ENCODE results near the gene TSHZ2.

DNA sequence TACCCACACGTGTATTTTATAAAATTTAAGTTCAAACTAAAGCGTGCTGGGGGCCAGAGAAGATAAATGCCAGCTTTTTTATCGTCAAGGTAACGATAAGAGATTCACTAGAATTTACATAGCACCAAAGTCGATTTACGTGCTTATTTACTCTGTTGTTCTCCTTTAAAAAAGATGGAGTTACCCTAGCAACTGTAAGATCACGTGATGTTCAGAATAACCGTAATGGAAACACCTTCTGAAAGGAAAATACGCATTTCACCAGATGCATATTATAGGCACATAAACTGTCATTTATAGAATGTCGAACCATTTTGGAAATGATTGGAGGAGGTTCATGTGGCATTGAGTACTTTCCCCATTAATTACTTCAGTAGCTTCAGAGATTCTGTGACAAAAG, 207.6 kb downstream of the TSHZ2 start:
- TF ChIP-seq POLR2AphosphoS5 (IDR thresholded peaks at IDR 0.05; ENCODE audit: control insufficient read depth, insufficient read depth, low read depth, low read length) (no peak), TOE1 (IDR thresholded peaks at IDR 0.05; ENCODE audit: borderline replicate concordance) (no peak), TOE1 (CRISPR knock-in tag; IDR thresholded peaks at IDR 0.05; ENCODE audit: borderline replicate concordance, low read depth) (no peak), POLR2A (conservative IDR thresholded peaks at IDR 0.05) (no peak), TEAD4 (IDR thresholded peaks at IDR 0.05; ENCODE audit: low read length) (no peak), TEAD4 (CRISPR knock-in tag; IDR thresholded peaks at IDR 0.05; ENCODE audit: borderline replicate concordance) (no peak), CTCF (IDR thresholded peaks at IDR 0.05 in 2 of 3, conservative IDR thresholded peaks at IDR 0.05 in 1 of 3; ENCODE audit: insufficient read depth in 2 of 3, low read depth in 1 of 3, low read length in 3 of 3) (no peak), HDAC6 (IDR thresholded peaks at IDR 0.05; ENCODE audit: low read depth, low read length) (no peak), EZH2 (IDR thresholded peaks at IDR 0.05; ENCODE audit: borderline replicate concordance, low read depth, low read length) (no peak), ZNF232 (CRISPR knock-in tag; IDR thresholded peaks at IDR 0.05) (no peak), CHD1 (IDR thresholded peaks at IDR 0.05; ENCODE audit: low read length) (no peak), PHB (CRISPR knock-in tag; IDR thresholded peaks at IDR 0.05) (no peak)
- TF ChIP-seq, protein P1, sequence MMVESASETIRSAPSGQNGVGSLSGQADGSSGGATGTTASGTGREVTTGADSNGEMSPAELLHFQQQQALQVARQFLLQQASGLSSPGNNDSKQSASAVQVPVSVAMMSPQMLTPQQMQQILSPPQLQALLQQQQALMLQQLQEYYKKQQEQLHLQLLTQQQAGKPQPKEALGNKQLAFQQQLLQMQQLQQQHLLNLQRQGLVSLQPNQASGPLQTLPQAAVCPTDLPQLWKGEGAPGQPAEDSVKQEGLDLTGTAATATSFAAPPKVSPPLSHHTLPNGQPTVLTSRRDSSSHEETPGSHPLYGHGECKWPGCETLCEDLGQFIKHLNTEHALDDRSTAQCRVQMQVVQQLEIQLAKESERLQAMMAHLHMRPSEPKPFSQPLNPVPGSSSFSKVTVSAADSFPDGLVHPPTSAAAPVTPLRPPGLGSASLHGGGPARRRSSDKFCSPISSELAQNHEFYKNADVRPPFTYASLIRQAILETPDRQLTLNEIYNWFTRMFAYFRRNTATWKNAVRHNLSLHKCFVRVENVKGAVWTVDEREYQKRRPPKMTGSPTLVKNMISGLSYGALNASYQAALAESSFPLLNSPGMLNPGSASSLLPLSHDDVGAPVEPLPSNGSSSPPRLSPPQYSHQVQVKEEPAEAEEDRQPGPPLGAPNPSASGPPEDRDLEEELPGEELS (CRISPR knock-in tag; IDR thresholded peaks at IDR 0.05; ENCODE audit: borderline replicate concordance): no peak
